ENCODE data around the gene TAS1R3.

Gene TAS1R3

DNA sequence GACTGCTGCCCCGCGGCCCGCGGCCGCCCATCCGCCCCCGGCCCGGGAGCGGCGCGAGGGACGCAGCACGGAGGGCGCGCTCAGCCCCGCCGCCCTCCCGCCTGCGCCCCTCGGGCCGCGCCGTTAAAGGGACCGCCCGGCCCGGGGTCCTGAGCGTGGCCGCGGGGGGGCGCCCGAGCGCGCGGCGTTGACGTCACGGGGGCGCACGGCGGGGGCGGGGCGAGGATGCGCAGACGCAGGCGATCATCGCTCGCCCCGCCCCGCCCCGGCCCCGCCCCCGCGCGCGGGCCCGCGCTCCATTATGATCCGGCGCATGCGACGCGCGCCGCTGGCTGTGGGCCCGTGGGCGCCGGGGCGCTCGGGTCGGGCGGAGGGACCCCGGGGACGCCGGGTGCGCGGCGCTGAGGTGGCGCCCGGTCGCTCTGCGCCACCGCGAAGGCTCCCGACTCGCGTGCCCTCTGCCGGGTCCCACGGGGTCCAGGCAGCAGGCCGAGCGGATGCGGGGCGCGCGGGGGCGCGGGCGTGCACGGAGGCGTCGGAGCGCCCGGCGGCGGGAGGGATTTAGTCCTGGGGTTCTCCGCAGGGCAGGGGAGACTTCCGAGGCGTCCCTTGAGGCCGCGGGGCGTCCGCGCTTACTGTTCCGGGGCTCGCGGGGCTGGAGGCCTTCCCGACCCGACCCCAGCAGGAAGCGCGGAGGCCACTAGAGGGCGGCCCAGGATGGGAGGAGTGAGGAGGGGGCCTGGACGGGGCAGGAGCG, 18.4 kb downstream of the TAS1R3 start, which contains the start of gene DVL1:
TSS of gene DVL1 (minus strand) at position 163 of the 757 bp plus-strand sequence. CDS start 353 bp downstream, outside the sequence.
- peaks cover 45% of the 10 kb centered on the region for H3K79me2 ChIP-seq (ENCODE audit: low read length)
- peak within 1 kb of the TSS; percentile 75 for H3K27ac ChIP-seq (ENCODE audit: low read length)
- H3K4me3 ChIP-seq (ENCODE audit: low read length) = peak within 1 kb of the TSS; percentile 99
- peaks cover 19% of the 10 kb centered on the region for H3K4me1 ChIP-seq (ENCODE audit: low read length)
- H3K36me3 ChIP-seq (replicated peaks; ENCODE audit: low read depth, low read length) = no peaks in the 10 kb centered on the region
- peaks cover 28% of the 10 kb centered on the region; the same call in 1 of the 2 replicates for H4K20me1 ChIP-seq (ENCODE audit: insufficient read depth, low read length)
- H3K4me2 ChIP-seq (ENCODE audit: low read length) = peak within 1 kb of the TSS; percentile 81
- TF ChIP-seq, protein P1, sequence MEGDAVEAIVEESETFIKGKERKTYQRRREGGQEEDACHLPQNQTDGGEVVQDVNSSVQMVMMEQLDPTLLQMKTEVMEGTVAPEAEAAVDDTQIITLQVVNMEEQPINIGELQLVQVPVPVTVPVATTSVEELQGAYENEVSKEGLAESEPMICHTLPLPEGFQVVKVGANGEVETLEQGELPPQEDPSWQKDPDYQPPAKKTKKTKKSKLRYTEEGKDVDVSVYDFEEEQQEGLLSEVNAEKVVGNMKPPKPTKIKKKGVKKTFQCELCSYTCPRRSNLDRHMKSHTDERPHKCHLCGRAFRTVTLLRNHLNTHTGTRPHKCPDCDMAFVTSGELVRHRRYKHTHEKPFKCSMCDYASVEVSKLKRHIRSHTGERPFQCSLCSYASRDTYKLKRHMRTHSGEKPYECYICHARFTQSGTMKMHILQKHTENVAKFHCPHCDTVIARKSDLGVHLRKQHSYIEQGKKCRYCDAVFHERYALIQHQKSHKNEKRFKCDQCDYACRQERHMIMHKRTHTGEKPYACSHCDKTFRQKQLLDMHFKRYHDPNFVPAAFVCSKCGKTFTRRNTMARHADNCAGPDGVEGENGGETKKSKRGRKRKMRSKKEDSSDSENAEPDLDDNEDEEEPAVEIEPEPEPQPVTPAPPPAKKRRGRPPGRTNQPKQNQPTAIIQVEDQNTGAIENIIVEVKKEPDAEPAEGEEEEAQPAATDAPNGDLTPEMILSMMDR (IDR thresholded peaks at IDR 0.05; ENCODE audit: low read depth, low read length) = peak; percentile 44
- no peak for TF ChIP-seq EZH2phosphoT487 (IDR thresholded peaks at IDR 0.05; ENCODE audit: low read depth)
- H3K9ac ChIP-seq (ENCODE audit: low read length) = peak within 1 kb of the TSS; percentile 97
- no peaks in the 10 kb centered on the region for H3K9me3 ChIP-seq (ENCODE audit: insufficient read depth, low read length)
- no peaks in the 10 kb centered on the region for H3K27me3 ChIP-seq (ENCODE audit: low read depth, low read length)
- peak within 1 kb of the TSS; percentile 79; the same call in 1 of the 2 replicates for H2AFZ ChIP-seq (ENCODE audit: low read depth, low read length)

DNA sequence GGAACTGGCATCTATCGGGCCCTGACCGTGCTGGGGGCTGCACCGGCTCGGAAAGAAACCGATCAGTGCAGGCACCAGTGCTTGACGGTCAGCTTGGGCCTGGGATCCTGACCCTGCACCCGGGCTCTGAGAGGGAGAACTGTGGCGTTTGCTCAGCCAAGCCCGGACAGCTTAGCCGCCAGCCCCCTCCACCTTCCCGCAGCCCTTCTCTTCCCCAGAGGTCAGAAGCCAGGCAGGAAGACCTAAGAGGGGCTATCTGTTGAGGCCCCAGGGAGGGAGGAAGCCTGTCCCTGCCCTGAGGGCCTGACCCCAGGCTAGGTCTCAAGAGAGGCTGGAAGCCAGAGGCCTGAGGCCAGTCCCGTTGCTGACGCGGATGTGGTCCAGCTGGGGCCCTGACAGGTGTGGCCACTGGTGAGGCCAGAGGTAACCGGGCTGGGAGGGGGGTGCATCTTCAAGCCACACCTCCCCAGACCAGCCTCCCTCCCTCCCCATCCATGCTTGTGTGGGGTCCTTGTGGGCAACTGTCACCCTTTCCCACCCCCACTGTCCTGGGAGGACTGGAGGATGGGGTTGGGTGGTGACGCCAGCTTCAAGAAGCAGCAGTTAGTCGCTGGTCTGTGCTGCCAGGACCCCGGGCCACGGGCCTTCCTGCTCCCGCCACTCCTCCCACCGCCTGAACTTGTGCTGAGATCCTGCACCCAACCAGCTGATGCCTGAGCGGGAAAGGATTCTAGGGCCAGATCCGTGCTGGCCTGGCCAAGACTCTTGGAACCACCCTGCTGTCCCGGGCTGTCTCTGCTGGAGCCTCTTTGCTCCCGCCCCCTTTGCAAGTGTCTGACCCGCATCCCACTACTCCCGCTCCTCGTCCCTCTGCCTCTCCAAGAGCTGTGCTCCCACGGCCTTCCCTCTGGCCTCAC, 20.7 kb downstream of the TAS1R3 start:
- H3K4me3 ChIP-seq (ENCODE audit: low read length) = peak overlapping the region; percentile 48; the same call in 1 of the 2 replicates
- peak overlapping the region; percentile 20 for H3K4me2 ChIP-seq (ENCODE audit: low read length)
- peaks cover 12% of the 10 kb centered on the region; the same call in 1 of the 2 replicates for H4K20me1 ChIP-seq (ENCODE audit: insufficient read depth, low read length)

DNA sequence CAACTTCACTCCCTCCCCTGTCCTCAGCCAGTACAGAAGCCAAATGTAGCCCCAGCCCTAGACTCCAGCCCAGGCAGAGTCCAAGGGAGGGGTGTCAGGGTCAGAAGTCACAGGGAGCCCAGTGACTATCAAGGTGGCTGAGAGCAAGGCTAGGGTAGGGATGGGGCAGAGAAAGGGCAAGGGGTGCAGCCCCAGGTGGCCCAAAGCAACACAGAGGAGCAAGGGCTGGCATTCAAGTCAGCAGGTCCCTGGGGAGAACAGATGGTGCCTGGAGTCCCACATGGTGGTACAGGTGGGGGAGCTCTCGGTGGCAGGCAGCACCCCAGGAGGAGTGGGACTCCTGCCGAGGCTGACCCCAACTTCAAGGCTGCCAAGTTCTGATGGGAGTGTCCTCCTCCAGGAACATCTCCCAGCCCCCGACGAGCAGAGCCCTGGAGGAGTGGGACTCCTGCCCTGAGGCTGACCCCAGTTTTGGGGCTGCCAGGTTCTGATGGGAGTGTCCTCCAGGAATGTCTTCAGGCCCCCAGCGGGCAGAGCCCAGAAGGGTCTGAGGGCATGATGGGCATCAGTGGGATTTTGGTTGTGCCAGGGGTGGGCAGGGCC, 21.8 kb downstream of the TAS1R3 start:
- peaks cover 4% of the 10 kb centered on the region for H3K27me3 ChIP-seq (ENCODE audit: low read depth, low read length)
- no peak overlapping the region for H3K4me2 ChIP-seq (ENCODE audit: low read length)
- H2AFZ ChIP-seq (ENCODE audit: low read depth, low read length) = no peak overlapping the region

More for the DNA sequence above, 20.7 kb downstream of the TAS1R3 start:
- Histone ChIP-seq H3K36me3 (replicated peaks; ENCODE audit: low read depth, low read length) (no peaks in the 10 kb centered on the region), H3K4me1 (ENCODE audit: low read length) (peaks cover 23% of the 10 kb centered on the region), H3K27me3 (ENCODE audit: low read depth, low read length) (no peaks in the 10 kb centered on the region), H3K9me3 (ENCODE audit: insufficient read depth, low read length) (no peaks in the 10 kb centered on the region), H3K79me2 (ENCODE audit: low read length) (peaks cover 21% of the 10 kb centered on the region), H3K27ac (ENCODE audit: low read length) (no peak overlapping the region), H3K9ac (ENCODE audit: low read length) (no peak overlapping the region), H2AFZ (ENCODE audit: low read depth, low read length) (no peak overlapping the region)
- TF ChIP-seq, protein P1 (IDR thresholded peaks at IDR 0.05; ENCODE audit: low read depth, low read length) = no peak
- no peak for TF ChIP-seq EZH2phosphoT487 (IDR thresholded peaks at IDR 0.05; ENCODE audit: low read depth)

More for the DNA sequence above, 21.8 kb downstream of the TAS1R3 start:
- H3K4me3 ChIP-seq (ENCODE audit: low read length) = no peak overlapping the region
- H4K20me1 ChIP-seq (ENCODE audit: insufficient read depth, low read length) = peaks cover 2% of the 10 kb centered on the region; the same call in 1 of the 2 replicates
- H3K27ac ChIP-seq (ENCODE audit: low read length) = no peak overlapping the region
- H3K9ac ChIP-seq (ENCODE audit: low read length) = no peak overlapping the region
- H3K79me2 ChIP-seq (ENCODE audit: low read length) = peaks cover 10% of the 10 kb centered on the region
- H3K36me3 ChIP-seq (replicated peaks; ENCODE audit: low read depth, low read length) = no peaks in the 10 kb centered on the region
- TF ChIP-seq, protein P1 (IDR thresholded peaks at IDR 0.05; ENCODE audit: low read depth, low read length) = no peak
- no peak for TF ChIP-seq EZH2phosphoT487 (IDR thresholded peaks at IDR 0.05; ENCODE audit: low read depth)
- H3K4me1 ChIP-seq (ENCODE audit: low read length) = peaks cover 17% of the 10 kb centered on the region
- no peaks in the 10 kb centered on the region for H3K9me3 ChIP-seq (ENCODE audit: insufficient read depth, low read length)

Data from OCI-LY3 (cell line).